GM19467 (cell line): ENCODE measurements around the gene OLAH.
"Not testable (repeated sequence)": the region's sequence is repeated elsewhere in the genome, so short reads cannot be mapped to it uniquely, and the experiment has no call there.

Experiments used
- ATAC-seq: cut with Tn5 transposase; IDR thresholded peaks from one replicate; pipeline ENCODE4 v1.9.1; 2021; ENCODE audit warnings: mild to moderate bottlenecking, moderate library complexity; ENCODE audit not compliant: unreplicated experiment

OLAH gene

DNA sequence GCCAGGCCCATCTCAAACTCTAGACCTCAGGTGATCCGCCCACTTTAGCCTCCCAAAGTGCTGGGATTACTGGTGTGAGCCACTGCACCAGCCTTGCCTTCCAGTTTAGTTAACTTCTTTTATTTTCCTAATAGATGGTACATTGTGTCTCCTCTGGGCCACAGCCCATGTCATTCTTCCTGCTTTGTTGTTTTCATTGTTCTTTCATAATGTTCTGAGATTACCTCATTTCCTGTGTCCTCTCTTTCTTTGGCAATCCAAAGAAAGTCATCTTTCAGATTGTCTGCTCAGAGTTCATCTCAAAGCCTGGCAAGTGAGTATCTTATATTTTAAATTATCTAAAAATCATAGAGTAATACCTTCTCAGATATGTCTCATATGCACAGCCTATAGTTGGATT lies at the start of gene OLAH:
Gene OLAH (plus strand): TSS at position 270 of the 400 bp plus-strand sequence. CDS start 3,346 bp downstream, outside the sequence.
- no peak for ATAC-seq

DNA sequence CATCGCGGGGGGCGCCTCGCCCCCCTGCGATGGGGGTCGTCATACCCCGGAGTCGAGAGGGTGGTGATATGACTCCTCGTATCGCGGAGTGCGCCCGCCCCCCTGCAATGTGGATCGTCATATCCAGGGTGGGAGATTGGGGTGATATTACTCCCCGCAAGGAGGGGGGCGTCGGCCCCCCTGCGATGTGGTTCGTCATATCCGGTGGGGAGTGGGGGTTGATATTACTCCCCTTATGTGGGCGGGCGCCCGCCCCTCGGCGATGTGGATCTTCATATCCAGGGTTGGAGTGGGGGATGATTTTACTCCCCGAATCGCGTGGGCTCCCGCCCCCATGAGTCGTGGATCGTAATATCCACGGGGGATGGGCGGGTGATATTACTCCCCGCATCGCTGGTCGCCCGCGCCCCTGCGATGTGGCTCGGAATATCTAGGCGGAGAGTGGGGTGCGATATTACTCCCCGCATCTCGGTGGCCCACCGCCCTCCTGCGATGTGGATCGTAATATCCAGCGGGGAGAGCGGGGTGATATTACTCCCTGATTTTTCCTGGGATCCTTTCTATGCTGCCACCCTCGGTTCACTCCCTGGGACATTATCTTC lies 47.7 kb upstream of the OLAH start:
- no peak for ATAC-seq

DNA sequence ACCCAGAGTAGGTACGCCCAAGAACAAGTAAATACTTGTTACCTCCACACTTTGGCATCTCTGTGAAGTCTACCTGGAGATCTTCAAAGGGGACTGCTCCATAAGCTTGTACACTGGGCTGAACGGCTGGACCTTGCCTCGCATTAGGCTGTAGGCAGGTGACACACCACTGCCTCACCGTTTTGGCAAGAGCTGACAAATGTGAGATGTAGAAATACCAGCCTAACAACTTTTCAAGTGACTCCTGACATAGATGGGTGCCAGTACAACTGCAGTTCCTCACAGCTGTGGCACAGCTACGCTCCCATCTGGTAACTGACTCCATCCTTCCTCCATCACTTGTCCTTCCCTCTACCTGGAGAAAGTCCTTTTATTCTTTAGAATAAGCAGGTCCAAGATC lies 30.2 kb upstream of the OLAH start:
- ATAC-seq, result not testable (repeated sequence)

DNA sequence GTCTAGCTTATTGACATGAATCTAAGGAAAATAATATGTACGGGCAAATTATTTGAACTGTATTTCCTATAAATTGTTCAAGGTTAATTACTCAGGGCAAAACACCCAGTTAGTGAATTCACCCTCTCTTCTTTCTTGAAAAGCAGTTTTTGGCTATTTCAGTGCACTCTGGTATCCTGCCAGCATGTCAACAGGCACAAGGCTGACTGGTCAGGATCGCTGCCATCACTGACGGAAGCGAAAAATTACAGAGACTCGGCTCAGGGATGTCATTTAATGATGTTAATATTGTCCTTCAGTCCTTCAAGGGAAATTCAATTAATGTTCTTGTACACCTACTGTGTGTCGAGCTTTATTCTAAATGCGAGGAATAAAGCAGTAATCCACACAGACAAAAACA lies 28.3 kb upstream of the OLAH start:
- ATAC-seq, result no peak

DNA sequence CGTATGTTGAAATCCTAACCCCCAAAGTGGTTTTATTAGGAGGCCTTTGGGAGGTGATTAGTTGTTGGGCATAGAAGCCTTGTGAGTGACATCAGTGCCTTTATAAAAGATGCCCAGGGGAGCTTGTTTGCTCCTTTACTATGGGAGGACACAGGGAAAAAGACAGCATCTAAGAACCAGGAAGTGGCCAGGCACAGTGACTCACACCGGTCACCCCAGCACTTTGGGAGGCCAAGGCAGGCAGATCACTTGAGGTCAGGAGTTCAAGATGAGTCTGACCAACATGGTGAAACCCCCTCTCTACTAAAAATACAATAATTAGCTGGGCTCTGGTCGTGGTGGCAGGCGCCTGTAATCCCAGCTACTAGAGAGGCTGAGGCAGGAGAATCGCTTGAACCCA lies 22.8 kb upstream of the OLAH start:
- ATAC-seq, result not testable (repeated sequence)

DNA sequence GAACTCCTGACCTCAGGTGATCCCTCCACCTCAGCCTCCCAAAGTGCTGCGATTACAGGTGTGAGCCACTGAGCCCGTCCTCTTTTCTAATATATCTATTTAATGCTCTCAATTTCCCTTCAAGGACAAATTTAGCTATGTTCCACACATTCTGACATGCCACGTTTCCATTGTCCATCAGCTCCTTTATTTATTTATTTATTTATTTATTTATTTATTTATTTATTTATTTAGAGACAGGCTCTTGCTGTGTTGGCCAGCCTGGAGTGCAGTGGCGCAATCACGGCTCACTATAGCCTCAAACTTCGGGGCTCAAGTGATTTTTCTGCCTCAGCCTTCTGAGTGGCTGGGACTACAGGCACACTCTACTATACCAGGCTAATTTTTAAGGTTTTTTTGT lies 20.7 kb upstream of the OLAH start:
- not testable (repeated sequence) for ATAC-seq

DNA sequence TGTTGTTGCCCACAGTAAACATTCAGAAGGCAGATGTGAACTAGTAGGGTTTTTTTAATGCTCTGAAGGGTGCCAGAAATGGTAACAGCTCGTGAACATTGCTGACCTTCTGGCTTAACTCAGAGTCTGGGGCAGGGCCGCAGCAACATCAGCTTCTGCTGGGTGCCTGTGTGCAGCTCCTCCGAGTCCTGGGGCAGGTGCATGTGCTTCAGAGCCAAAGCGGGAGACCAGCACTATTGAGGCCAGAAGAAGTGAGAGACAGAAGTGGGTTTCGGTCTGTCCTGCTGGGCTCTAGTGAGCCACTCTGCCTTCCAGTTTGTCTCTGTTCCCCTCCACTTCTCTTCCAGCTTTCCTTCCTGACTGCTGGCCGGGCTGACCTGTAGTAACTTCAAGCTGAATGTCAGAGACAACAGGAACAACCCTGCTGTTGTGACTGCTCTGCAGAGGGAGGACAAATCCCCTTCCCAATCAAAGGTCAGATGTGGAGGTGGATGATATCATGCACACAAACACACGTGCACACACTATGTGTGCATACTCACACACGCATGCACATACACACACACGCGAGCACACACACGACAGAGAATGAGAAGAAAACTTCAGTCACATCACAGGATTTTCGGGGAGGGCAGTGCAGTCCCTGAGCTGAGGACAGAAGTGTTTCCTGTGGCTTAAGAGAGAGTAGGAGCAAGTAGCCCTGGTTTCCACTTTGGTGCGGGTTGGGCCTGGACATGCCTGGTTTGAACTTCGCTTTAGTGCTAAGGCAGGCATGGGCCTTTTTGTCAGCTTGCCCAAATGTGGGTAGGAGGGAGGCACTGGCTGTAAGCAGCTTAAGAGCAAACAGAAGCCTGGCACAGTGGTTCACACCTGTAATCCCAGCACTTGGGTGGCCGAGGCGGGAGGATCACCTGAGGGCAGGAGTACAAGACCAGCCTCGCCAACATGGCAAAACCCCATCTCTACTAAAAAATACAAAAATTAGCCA lies 19.4 kb upstream of the OLAH start:
- not testable (repeated sequence) for ATAC-seq

DNA sequence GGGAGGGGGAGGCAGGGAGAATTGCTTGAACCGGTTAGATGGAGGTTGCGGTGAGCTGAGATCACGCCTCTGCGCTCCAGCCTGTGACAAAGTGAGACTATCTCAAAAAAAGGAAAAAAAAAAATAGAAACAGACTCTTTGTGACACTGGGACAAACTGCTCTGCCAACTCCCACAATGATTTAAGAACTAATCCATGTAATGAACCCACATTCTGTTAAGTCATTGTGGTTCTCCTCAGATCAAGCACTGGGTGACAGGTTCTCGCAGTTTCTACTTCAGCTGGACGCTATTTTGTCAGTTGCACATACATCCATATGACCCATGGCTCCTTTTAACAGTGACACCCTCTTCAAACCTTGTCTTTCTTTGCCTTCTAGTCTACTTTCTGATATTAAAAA lies 18.7 kb upstream of the OLAH start:
- not testable (repeated sequence) for ATAC-seq

DNA sequence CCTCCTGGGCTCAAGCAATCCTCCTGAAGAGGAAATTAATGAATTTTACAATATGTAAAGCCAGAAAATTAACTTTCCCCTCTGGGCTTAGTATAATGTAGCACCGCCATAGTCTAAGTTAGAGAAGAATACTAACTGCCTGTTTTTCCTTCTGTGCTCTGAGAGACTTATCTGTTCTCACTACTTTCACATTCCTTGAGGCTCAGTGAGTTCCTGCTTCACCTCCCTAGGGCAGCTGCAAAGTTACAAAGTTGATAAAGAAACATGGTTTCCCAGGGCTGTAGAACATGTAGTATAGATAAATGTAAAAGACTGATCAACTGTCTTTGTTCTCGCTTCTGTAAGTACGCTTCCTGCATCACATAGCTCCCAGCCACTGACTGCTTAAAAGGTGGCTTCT lies 16.0 kb upstream of the OLAH start:
- ATAC-seq, result no peak

DNA sequence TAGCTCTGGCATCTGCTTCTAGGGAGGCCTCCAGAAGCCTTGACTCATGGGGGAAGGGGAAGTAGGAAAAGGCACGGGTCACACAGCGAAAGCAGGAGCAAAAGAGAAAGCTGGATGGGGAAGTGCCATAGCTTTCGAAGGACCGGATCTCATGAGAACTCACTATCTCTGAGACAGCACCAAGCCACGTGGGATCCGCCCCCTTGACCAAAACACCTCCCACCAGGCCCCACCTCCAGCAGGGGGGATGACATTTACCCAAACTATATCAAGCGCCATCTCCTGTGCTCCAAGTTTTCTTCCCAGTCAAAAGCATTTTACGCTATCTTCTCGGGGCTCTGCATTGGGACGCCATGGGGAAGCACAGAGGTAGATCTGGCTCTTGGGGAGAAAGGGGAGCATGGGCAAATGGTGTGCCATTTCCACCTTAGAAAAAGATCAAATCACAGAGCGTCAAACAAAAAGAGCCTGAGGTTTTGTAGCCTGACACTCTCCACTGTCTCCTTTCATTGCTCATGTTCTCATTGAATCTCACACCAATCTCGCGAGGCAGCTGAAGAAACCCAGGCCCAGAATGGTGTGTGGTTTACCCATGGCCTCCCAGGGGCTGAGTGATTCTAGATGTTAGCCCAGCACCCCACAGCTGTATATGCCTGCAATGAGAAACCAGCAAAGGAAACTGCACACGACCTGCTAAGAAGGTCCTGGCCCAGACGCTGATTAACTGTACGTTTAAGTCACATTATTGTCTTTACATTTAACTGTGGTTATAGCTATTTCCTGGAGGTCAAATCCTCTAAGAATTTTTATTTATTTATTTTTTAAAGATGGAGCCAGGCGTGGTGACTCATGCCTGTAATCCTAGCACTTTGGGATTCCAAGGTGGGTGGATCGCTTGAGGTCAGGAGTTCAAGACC lies 8.1 kb upstream of the OLAH start:
- no peak for ATAC-seq

DNA sequence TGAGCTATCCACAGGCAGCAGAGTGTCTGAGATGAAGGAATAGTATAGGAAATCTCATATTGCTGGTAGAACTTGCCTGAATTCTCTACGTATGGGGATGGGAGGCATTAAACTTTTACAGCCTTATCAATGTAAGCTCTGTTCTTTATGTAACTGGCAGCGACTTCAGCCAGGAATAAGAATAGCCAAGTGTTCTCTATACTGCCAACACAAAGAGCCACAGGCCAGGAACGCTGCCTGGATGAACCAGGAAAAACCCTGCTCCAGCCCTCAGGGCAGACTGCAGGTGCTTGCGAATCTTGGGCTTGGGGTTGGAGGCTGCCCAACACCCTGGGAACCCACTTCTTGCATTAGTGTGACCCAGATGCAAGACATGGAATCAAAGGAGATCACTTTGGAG lies 6.1 kb upstream of the OLAH start:
- ATAC-seq, result no peak

DNA sequence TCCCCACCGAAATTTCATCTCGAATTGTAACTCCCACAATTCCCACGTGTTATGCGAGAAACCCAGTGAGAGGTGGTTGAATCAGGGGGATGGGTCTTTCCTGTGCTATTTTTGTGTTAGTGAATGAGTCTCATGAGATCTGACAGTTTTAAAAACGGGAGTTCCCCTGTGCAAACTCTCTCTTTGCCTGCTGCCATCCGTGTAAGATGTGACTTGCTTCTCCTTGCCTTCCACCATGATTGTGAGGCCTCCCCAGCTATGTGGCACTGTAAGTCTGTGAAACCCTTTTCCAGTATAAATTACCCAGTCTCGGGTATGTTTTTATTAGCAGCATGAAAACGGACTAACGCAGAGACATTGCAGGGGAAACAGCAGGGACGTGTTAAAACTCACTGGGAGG lies 5.3 kb upstream of the OLAH start:
- no peak for ATAC-seq

DNA sequence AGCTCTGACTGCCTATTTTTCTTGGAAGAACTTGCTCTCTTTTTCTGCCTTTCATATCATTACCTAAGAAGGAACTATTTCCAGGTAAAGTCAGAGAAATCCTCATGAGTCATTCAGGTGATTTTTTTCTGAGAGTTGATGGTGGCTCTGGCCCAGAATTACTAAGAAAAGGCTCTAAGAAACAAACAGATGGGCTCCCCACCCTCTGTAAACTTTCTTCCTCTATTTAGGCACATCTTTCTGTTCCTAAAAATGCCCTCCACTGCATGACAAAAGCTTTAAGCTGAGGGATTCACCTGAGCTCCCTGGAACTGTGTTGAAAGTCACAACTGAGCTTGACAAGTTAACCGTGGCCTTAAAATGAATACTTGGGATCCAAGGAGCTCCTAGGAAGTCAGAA lies 1.6 kb downstream of the OLAH start:
- ATAC-seq, result no peak

DNA sequence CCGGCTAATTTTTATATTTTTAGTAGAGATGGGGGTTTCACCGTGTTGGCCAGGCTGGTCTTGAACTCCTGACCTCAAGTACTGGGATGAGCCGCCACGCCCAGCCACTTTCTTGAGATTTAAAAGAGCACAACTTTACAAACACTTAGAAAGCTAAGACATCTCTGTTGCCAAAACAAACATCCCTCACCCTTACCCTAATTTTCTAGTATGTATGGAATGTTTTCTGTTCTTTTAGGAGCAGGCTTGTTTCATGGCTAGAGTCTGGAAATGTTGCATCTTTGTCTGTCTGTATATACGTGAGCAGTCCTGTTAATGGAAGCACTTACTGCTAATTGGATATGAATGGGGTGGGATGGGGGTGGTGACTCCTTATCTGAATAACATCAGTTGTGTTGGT lies 2.9 kb downstream of the OLAH start:
- no peak for ATAC-seq

DNA sequence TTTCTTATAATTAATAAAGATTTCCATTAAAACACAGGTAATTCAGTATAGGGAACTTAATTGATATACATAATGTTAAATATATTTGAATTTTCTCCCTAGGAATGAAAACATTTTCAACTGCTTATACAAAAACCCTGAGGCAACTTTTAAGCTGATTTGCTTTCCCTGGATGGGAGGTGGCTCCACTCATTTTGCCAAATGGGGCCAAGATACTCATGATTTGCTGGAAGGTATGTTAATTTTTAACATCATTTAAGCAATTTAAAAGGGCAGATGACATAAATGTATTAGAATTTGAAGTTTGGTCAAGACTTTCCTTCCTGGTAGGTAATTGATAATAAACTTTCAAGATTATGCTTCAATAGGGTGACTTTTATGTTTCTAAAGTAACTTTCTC lies 5.8 kb downstream of the OLAH start:
- ATAC-seq, result no peak

DNA sequence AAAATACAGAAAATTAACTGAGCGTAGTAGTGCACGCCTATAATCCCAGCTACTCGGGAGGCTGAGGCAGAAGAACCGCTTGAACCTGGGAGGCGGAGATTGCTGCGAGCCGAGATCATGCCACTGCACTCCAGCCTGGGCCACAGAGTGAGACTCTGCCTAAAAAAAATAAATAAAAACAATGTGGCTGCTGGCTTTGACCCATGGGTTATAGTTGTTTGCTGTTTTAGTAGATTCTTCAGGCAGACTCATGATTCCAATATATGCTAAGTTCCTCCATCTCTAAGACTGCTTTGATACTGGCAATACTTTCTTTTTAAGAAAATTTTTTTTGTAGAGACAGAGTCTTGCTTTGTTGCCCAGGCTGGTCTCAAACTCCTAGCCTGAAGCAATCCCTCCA lies 8.4 kb downstream of the OLAH start:
- ATAC-seq, result no peak

DNA sequence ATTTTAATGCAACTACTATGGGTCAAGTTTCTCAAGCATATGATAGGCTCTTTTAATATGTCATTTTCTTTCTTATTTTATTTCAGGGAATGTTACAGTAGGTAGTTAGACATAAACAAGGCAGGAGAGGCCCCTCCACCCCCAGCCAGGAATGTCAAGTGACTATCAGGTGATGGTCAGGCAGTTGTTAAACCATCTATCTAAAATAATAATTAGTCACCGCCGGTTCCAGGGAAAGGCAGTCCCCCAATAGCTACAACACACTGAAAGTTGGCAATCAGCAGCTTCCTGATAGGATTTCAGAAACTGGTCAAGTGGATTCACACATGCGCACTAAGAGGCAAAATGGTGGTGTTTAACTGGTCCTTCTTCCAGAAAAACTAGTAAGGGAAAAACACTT lies 9.3 kb downstream of the OLAH start:
- no peak for ATAC-seq

DNA sequence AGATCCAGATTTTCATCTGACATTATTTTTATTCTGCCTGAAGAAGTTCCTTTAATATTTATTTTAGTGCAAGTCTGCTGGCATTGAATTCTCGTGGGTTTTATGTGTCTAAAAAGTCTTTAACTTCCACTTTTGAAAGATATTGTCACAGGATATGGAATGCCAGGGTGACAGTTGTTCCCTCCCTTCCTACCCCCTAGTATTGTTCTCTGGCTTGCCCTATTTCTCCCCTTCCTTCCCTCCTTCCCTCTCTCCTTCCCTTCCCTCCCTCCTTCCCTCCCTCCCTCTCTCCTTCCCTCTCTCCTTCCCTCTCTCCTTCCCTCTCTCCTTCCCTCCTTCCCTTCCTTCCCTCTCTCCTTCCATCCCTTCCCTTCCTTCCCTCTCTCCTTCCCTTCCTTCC lies 14.9 kb downstream of the OLAH start:
- ATAC-seq, result no peak

DNA sequence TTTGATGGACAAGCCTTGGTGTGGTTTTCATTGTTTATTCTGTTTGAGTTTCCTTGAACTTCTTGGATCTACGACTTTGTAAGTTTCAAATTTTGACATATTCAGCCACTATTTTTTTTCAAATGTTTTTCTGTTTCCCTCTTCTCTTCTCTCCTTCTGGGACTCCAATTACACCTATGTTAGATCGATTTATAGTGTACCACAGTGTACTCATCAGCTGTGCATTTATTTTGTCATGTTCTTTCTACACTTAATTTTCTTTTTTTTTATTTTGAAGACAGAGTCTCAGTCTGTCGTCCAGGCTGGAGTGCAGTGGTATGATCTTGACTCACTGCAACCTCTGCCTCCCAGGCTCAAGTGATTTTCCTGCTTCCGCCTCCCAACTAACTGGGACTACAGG lies 16.2 kb downstream of the OLAH start:
- no peak for ATAC-seq

DNA sequence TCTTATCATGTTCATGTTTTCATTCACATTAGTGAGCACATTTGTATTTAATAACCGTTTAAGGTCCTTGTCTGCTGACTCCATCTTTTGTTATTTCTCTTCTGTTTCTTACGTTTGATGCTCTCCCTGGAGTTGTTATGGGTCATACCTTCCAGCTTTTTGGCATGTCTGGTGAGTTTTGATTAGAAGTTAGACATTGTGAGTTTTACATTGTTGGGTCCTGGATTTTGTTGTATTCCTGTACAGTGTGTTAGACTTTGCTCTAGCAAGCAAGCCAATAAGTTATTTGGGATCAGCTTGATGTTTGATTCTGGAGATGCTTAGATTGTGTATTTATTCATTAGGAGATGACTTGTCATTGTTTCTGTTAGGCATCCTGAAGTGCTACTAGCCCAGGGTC lies 16.9 kb downstream of the OLAH start:
- ATAC-seq, result no peak

DNA sequence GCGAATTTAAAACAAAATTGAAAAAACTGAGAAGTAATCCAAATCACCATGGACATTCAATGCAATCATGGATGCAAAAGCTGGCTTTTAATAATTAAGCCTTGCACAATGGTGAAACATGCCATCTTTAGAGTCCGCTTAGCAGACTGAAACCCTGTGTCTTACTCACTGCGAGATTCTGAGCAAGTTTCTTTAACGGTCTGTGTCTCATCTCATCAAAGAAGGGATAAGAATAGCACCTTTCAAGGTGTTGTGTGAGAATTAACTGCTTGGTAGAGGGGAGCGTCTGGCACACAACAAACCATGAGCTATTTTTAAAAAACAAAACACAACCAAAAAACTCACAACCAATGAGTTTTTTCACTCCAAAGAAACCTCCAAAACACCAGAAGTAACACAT lies 23.4 kb downstream of the OLAH start:
- ATAC-seq, result no peak
